HG03460 (cell line): ENCODE measurements around the gene PNPLA7.
"Not testable (repeated sequence)": the region's sequence is repeated elsewhere in the genome, so short reads cannot be mapped to it uniquely, and the experiment has no call there.

Experiments
- ATAC-seq: cut with Tn5 transposase; IDR thresholded peaks from one replicate; pipeline ENCODE4 v1.9.1; 2021; ENCODE audit not compliant: unreplicated experiment

The PNPLA7 gene

GRCh38 chr9:137423514-137424291, 126.5 kb downstream of the PNPLA7 start:
- ATAC-seq = peak; percentile 46

- peak; percentile 81 for ATAC-seq
These were observed 127.3 kb downstream of the PNPLA7 start, which contains the start of the genes EXD3 and NOXA1 for GRCh38 chr9:137422604-137423513. EXD3 (minus strand) TSS chr9:137423162; CDS start chr9:137395357, 27,805 bp downstream. NOXA1 (plus strand) TSS chr9:137423393; CDS start chr9:137423530, 137 bp downstream.

DNA sequence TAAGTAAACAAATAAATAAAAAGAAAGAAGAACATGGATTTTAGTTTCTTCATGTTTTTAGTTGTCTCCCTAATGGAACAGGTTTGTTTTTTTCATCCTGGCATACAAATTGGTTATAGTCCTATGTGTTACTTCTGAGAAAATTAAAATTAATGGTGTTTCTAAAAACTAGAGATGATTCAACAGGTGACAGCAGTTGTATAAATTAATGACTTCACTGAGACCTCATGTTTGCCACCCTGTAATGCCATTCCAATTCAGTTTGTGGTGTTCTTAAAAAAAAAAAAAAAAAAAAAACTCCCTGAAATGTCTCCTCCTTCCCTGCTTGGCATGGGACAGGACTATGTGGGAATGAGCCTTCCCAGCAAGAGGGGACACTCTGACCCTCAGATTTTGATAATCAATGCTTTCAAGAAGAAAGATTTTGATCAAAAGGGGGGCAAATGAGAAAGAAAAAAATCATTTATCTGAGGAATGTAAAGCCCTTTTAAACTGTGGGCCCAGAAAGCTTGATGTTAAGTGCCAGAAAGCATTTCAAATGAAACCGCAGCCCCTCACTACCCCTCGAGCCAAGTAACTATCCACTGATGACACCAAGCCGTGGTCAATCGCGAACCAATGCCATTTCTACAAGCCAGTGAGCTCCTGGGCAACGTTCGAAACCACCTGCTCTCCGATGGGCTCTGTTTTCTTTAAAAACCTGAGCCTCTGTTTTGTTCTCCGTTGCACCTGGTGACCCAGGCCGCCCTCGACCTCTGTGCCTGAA, 128.2 kb downstream of the PNPLA7 start:
- no peak for ATAC-seq

DNA sequence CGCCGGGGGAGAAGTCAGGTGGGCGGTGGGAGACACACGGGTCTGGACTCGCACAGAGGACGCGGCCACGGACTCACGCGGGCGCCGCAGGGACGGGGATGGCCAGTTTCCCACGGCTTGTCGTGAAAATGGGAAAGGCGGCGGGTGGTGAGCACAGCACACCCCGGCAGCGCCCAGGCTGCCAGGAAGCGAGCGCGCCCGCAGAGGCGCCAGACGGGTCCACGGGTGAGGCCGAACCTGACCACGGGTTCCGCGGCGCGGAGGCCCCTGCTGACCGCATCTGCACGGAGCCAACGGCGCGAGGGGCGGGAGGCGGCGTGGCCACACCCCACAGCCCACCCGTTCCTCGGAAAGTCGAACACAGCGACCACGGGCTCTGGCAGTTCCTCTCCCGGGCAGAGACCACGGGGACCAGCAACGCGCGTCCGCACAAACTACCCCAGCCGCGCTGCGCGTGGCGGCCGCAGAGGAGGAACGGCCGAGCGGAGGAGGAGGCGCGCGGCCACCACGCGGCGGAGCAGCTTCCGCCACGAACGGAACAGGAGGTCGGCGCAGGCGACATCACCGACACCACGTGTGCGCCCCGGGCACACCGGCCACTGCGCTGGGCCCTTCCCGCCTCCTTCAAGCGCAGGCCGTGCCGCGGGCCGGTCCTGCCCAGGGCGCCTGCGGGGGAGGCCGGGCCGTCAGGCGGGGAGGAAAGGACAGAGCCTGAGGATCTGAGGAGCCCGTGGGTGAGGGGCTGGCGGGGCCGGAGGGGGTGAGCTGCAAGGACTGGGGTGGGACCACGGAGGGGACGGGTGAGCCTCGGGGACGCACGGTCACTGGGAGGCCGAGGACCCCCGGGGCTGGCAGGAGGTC, 132.8 kb downstream of the PNPLA7 start:
- ATAC-seq = no peak

DNA sequence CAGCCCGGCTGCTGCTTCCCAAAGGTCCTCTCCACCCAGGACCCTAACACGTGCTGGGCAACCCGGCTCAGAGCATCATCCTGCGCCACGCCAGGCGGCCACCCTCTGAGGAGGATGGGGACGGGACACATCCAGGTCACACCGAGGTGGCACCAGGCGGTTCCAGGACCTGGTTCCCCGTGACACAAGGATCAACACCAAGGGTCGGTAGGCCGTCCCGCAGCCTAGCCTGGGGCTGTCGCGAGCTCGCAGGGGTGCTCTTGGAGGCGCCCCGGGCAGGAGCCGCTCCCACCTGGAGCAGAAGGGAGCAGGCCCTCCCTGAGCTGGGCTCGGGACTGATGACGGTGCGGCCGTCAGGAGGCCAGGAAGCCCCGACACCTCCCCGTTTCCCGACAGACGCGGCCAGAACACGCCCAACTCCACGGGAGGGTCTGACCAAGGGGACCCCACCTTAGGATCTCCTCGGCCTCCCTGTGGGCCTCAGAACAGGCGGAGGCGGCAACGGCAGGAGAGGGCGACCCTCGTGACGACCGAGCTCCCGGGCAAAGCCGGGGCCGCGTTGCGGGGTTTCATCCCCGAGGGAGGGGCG, 133.5 kb downstream of the PNPLA7 start:
- ATAC-seq = no peak

- no peak for ATAC-seq
These were observed 134.1 kb downstream of the PNPLA7 start for GRCh38 chr9:137416006-137416562.

- ATAC-seq = no peak
These were observed 134.8 kb downstream of the PNPLA7 start for GRCh38 chr9:137415451-137415850.

- no peak for ATAC-seq
These were observed 137.8 kb downstream of the PNPLA7 start for GRCh38 chr9:137412431-137412830.

- no peak for ATAC-seq
These were observed 138.4 kb downstream of the PNPLA7 start for GRCh38 chr9:137411645-137412380.

DNA sequence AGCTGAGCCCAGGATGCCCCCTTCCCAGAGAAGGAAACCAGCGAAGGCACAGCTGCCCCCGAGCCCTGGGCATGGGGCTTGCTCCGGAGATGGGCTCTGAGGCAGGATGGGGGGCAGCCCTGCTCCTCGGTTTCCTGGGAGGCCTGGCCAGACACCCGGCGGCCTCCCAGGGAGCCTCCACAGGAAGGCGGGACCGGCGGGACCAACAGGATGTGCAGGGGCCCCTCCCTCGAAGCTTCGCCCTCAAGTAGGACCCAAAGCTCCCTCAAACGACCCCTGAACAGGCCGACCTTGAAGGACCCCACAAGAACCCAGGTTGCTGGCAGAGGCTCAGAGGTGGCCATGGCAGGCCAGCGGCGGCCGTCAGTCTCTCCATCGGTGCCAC, 138.9 kb downstream of the PNPLA7 start:
- no peak for ATAC-seq

DNA sequence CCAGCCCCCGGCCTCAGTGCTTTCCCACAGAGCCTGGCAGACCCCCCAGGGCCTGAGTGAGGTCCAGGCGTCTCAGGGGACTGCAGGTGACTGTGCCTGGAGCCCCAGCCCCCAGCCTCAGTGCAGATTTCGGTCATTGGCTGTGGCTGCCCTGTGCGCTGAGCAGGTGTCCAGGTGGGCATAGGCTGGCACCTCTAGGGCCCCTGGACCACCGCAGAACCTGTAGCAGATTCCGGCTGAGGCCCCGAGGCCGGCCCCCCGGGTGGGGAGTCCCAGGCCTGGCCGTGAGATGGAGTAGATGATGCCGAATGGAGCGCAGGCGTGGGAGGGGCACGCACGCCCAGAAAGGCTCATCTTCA, 139.3 kb downstream of the PNPLA7 start:
- no peak for ATAC-seq

DNA sequence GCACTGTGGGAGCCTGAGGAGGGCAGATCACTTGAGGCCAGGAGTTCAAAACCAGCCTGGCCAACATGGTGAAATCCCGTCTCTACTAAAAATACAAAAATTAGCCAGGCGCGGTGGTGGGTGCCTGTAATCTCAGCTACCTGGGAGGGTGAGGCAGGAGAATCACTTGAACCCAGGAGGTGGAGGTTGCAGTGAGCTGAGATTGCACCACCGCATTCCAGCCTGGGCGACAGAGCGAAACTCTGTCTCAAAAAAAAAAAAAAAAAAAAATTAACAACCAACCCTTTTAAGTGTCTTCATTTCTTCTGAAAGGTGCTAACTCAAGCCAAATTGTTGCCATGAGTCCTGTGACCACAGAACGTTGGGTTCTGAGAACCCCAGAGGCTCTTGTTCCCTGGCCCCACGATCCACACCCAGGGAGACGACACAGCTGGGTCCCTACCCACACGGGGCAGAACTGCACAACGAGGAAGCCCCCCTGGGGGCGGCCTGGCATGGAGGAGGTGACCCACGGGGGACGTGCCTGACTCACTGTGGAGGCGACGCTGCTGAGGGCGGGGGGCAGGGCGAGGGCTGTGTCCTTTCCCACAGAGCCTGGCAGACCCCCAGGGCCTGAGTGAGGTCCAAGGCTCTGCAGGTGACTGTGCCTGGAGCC, 139.8 kb downstream of the PNPLA7 start:
- not testable (repeated sequence) for ATAC-seq
